CD14-positive monocyte (primary cell): Measurements from ENCODE around the gene RIMS3. TPM values are rescaled to one million over a fixed set of nuclear protein-coding genes. Genes with fewer than 3 reads are reported as not detected.

ENCODE experiments used
- DNase-seq, 3 donors: peaks; one replicate each; pipeline ENCODE4 v3.0.0-alpha.2; 2011 to 2022
- H2AFZ ChIP-seq: 2 replicates; pipeline ENCODE4 v1.6.0; 2012; ENCODE audit warnings: mild to moderate bottlenecking, low read depth, low read length, inconsistent platforms; ENCODE audit not compliant: insufficient read depth, poor library complexity, severe bottlenecking
- H3K27ac ChIP-seq, 2 donors: 1 replicate in 1 of 2; 2 replicates in 1 of 2; pipeline ENCODE4 v1.5.1; 2012 to 2013; ENCODE audit warnings: low read length in 2 of 2, control low read depth in 1 of 2, inconsistent platforms in 1 of 2, low read depth in 1 of 2, mild to moderate bottlenecking in 1 of 2
- H3K27me3 ChIP-seq, 2 donors: one replicate each; pipeline versions ENCODE4 v1.6.0 to v1.6.1; 2011 to 2013; ENCODE audit warnings: low read length in 2 of 2; ENCODE audit not compliant: control insufficient read depth in 2 of 2, insufficient read depth in 2 of 2
- H3K36me3 ChIP-seq, 2 donors: replicated peaks in 1 of 2; 1 replicate in 1 of 2; 2 replicates in 1 of 2; pipeline versions ENCODE4 v1.5.1 to v1.6.1; 2012 to 2013; ENCODE audit warnings: low read length in 2 of 2, control low read depth in 1 of 2, inconsistent platforms in 1 of 2, mild to moderate bottlenecking in 1 of 2; ENCODE audit not compliant: insufficient read depth in 2 of 2, control insufficient read depth in 1 of 2
- H3K4me1 ChIP-seq, 2 donors: 1 replicate in 1 of 2; 2 replicates in 1 of 2; pipeline versions ENCODE4 v1.5.1 to v1.6.1; 2012 to 2013; ENCODE audit warnings: low read length in 2 of 2, control low read depth in 1 of 2, inconsistent platforms in 1 of 2, mild to moderate bottlenecking in 1 of 2, moderate library complexity in 1 of 2; ENCODE audit not compliant: insufficient read depth in 2 of 2, control insufficient read depth in 1 of 2
- H3K4me2 ChIP-seq: replicated peaks from 2 replicates; pipeline ENCODE3; 2012; ENCODE audit warnings: low read length, moderate library complexity, mild to moderate bottlenecking; ENCODE audit not compliant: poor library complexity, severe bottlenecking; ENCODE audit errors: extremely low read depth
- H3K4me3 ChIP-seq, 3 experiments: fragments of 200-600 bp in 1 of 3; sonication (generic) in 1 of 3; replicated peaks in 1 of 3; 1 replicate in 2 of 3; 2 replicates in 1 of 3; pipeline ENCODE4 v1.5.1; 2011 to 2013; ENCODE audit warnings: low read length in 3 of 3, mild to moderate bottlenecking in 3 of 3, control low read depth in 2 of 3, low read depth in 2 of 3, inconsistent platforms in 1 of 3, moderate library complexity in 1 of 3
- H3K79me2 ChIP-seq: 2 replicates; pipeline ENCODE4 v1.6.0; 2012; ENCODE audit warnings: mild to moderate bottlenecking, control low read depth, inconsistent platforms, low read length, moderate library complexity; ENCODE audit not compliant: insufficient read depth
- H3K9ac ChIP-seq: 2 replicates; pipeline ENCODE4 v1.6.0; 2017; ENCODE audit warnings: low read length, mild to moderate bottlenecking; ENCODE audit not compliant: insufficient read depth, poor library complexity, severe bottlenecking
- H3K9me3 ChIP-seq, 2 donors: replicated peaks in 1 of 2; 1 replicate in 1 of 2; 2 replicates in 1 of 2; pipeline versions ENCODE4 v1.5.1 to v1.6.1; 2012 to 2013; ENCODE audit warnings: low read length in 2 of 2, control low read depth in 1 of 2; ENCODE audit not compliant: control insufficient read depth in 1 of 2, insufficient read depth in 1 of 2
- H4K20me1 ChIP-seq: 2 replicates; pipeline ENCODE4 v1.6.0; 2012; ENCODE audit warnings: mild to moderate bottlenecking, low read length, control low read depth, moderate library complexity; ENCODE audit not compliant: insufficient read depth
- H3K27ac Mint-ChIP-seq, 7 donors: one replicate each; pipeline ENCODE4 v1.8.0; 2020; ENCODE audit warnings: mild to moderate bottlenecking in 7 of 7, mixed read lengths in 7 of 7, moderate library complexity in 6 of 7, inconsistent platforms in 2 of 7
- H3K27me3 Mint-ChIP-seq, 3 donors: one replicate each; pipeline ENCODE4 v1.8.0; 2021 to 2022; ENCODE audit warnings: low read depth in 3 of 3, mild to moderate bottlenecking in 3 of 3, mixed read lengths in 3 of 3, moderate library complexity in 3 of 3, inconsistent platforms in 1 of 3
- H3K36me3 Mint-ChIP-seq, 2 donors: one replicate each; pipeline ENCODE4 v1.8.0; 2020; ENCODE audit warnings: mixed read lengths in 2 of 2, inconsistent platforms in 1 of 2, mild to moderate bottlenecking in 1 of 2
- H3K4me1 Mint-ChIP-seq: one replicate; pipeline ENCODE4 v1.8.0; 2020; ENCODE audit warnings: mild to moderate bottlenecking, mixed read lengths
- H3K4me3 Mint-ChIP-seq, 2 donors: one replicate each; pipeline ENCODE4 v1.8.0; 2020; ENCODE audit warnings: mild to moderate bottlenecking in 2 of 2, mixed read lengths in 2 of 2, moderate library complexity in 1 of 2
- H3K9me3 Mint-ChIP-seq, 7 donors: one replicate each; pipeline ENCODE4 v1.8.0; 2020 to 2022; ENCODE audit warnings: mixed read lengths in 7 of 7, mild to moderate bottlenecking in 6 of 7, moderate library complexity in 6 of 7, inconsistent platforms in 2 of 7
- CTCF ChIP-seq: fragments of 200-600 bp; IDR thresholded peaks from one replicate; pipeline ENCODE4 v1.8.0; 2022; ENCODE audit warnings: antibody characterized with exemption, mild to moderate bottlenecking
- WGBS: methylation state at CpG from one replicate; pipeline ENCODE4 v1.1.5; 2013; ENCODE audit warnings: missing lambda C conversion rate; ENCODE audit not compliant: insufficient coverage; 5-methylcytosine and 5-hydroxymethylcytosine counted together
- intact Hi-C, 2 donors: fragments of 100-400 bp; cut with micrococcal nuclease; formaldehyde crosslinking; loops; one replicate each; pipeline versions ENCODE4 v1.15.0 to v1.15.1; 2023
- polyA plus RNA-seq, 3 donors: library from polyadenylated mRNA; depleted of rRNA in 1 of 3; unstranded in 2 of 3; stranded (reverse) in 1 of 3; fragments of 300-500 nt in 2 of 3; fragments of >200 nt in 1 of 3; fragmentation: Illumina TruSeq in 2 of 3; gene quantifications; 1 replicate in 2 of 3; 2 replicates in 1 of 3; pipeline ENCODE4 v1.2.3, GENCODE V29; 2012 to 2021

Gene RIMS3
- polyA plus RNA-seq, 3 donors = 0.15 to 1.0 (median 0.26) TPM

- no peaks in the 10 kb centered on the region for H3K4me1 Mint-ChIP-seq
- H3K4me3 ChIP-seq = no peak overlapping the region
- no peak overlapping the region for H2AFZ ChIP-seq
- peaks cover 3 to 13% (median 13%) of the 10 kb centered on the region in 3 donors for H3K27me3 Mint-ChIP-seq
- no peaks in the 10 kb centered on the region for H4K20me1 ChIP-seq
- peak overlapping the region in 1 of 7 donors; percentile 47 for H3K27ac Mint-ChIP-seq
- H3K36me3 Mint-ChIP-seq = no peaks in the 10 kb centered on the region
- H3K4me3 Mint-ChIP-seq = peak overlapping the region in 1 of 2 donors; percentile 68
- H3K9me3 ChIP-seq = no peaks in the 10 kb centered on the region
- no peak overlapping the region for H3K9ac ChIP-seq
- H3K27ac ChIP-seq = no peak overlapping the region
- WGBS = 53% methylated on average over 18 of the region's 35 CpGs
- no peak for DNase-seq
- no peaks in the 10 kb centered on the region for H3K79me2 ChIP-seq
- intact Hi-C loops = no loop called here
- TF ChIP-seq CTCF = no peak
- H3K9me3 Mint-ChIP-seq = no peaks in the 10 kb centered on the region
- no peaks in the 10 kb centered on the region for H3K4me1 ChIP-seq
- peaks cover 0 to 5% of the 10 kb centered on the region in 2 donors for H3K27me3 ChIP-seq
- no peak overlapping the region for H3K4me2 ChIP-seq
- no peaks in the 10 kb centered on the region for H3K36me3 ChIP-seq
Measured at GRCh38 chr1:40653851-40654537, 11.5 kb downstream of the RIMS3 start.

- no peak overlapping the region for H3K27ac Mint-ChIP-seq
- Histone ChIP-seq H4K20me1 (no peaks in the 10 kb centered on the region), H3K4me1 (no peaks in the 10 kb centered on the region), H3K9me3 (no peaks in the 10 kb centered on the region), H3K36me3 (no peaks in the 10 kb centered on the region), H3K4me2 (no peak overlapping the region), H3K27me3 (peaks cover 0 to 5% of the 10 kb centered on the region in 2 donors), H3K27ac (no peak overlapping the region), H3K79me2 (no peaks in the 10 kb centered on the region), H3K4me3 (no peak overlapping the region), H3K9ac (no peak overlapping the region), H2AFZ (no peak overlapping the region)
- no peaks in the 10 kb centered on the region for H3K36me3 Mint-ChIP-seq
- H3K9me3 Mint-ChIP-seq = peaks cover 0 to 2% (median 0%) of the 10 kb centered on the region in 7 donors
- WGBS = 98% methylated on average over 4 of the region's 4 CpGs
- no peak for DNase-seq
- no peak overlapping the region for H3K4me3 Mint-ChIP-seq
- intact Hi-C loops = no loop called here
- peaks cover 3 to 16% (median 11%) of the 10 kb centered on the region in 3 donors for H3K27me3 Mint-ChIP-seq
- TF ChIP-seq CTCF = no peak
- H3K4me1 Mint-ChIP-seq = no peaks in the 10 kb centered on the region
Measured at GRCh38 chr1:40652979-40653378, 12.5 kb downstream of the RIMS3 start.
